Neutrophil (primary cell): ENCODE results near the gene HBZ.

Experiments
- H3K27ac ChIP-seq: fragments of 200-600 bp; sonication (generic); 2 replicates; pipeline ENCODE4 v1.5.1; 2016; ENCODE audit warnings: mild to moderate bottlenecking, moderate library complexity
- H3K27me3 ChIP-seq: fragments of 200-600 bp; sonication (generic); 2 replicates; pipeline ENCODE4 v1.6.0; 2016; ENCODE audit warnings: mild to moderate bottlenecking
- H3K36me3 ChIP-seq: fragments of 200-600 bp; sonication (generic); 2 replicates; pipeline ENCODE4 v1.5.1; 2017
- H3K4me1 ChIP-seq, 2 experiments: fragments of 200-600 bp in 1 of 2; sonication (generic) in 1 of 2; 1 replicate in 1 of 2; 2 replicates in 1 of 2; pipeline versions ENCODE4 v1.5.1 to v1.6.1; 2013 to 2016; ENCODE audit warnings: low read depth in 1 of 2, low read length in 1 of 2, mild to moderate bottlenecking in 1 of 2, moderate library complexity in 1 of 2; ENCODE audit not compliant: control insufficient read depth in 1 of 2, insufficient read depth in 1 of 2
- H3K4me3 ChIP-seq, 2 experiments: fragments of 200-600 bp in 1 of 2; sonication (generic) in 1 of 2; 1 replicate in 1 of 2; 2 replicates in 1 of 2; pipeline ENCODE4 v1.5.1; 2013 to 2016; ENCODE audit warnings: low read depth in 1 of 2, low read length in 1 of 2, mild to moderate bottlenecking in 1 of 2, moderate library complexity in 1 of 2
- H3K9me3 ChIP-seq: fragments of 200-600 bp; sonication (generic); 2 replicates; pipeline ENCODE4 v1.5.1; 2016
- TF ChIP-seq, protein P1 (sequence below): fragments of 200-600 bp; sonication (generic); IDR thresholded peaks from 2 replicates; pipeline ENCODE4 v1.5.1; 2016; ENCODE audit warnings: antibody characterized with exemption

Gene HBZ

DNA sequence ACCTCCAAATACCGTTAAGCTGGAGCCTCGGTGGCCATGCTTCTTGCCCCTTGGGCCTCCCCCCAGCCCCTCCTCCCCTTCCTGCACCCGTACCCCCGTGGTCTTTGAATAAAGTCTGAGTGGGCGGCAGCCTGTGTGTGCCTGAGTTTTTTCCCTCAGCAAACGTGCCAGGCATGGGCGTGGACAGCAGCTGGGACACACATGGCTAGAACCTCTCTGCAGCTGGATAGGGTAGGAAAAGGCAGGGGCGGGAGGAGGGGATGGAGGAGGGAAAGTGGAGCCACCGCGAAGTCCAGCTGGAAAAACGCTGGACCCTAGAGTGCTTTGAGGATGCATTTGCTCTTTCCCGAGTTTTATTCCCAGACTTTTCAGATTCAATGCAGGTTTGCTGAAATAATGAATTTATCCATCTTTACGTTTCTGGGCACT is 25.0 kb downstream of the HBZ start:
- H3K4me1 ChIP-seq: peaks cover 6 to 16% of the 10 kb centered on the region in 2 experiments
- H3K4me3 ChIP-seq: no peak overlapping the region
- peaks cover 88% of the 10 kb centered on the region for H3K27me3 ChIP-seq
- H3K9me3 ChIP-seq: no peaks in the 10 kb centered on the region
- no peaks in the 10 kb centered on the region for H3K36me3 ChIP-seq
- H3K27ac ChIP-seq: no peak overlapping the region
- TF ChIP-seq, protein P1, sequence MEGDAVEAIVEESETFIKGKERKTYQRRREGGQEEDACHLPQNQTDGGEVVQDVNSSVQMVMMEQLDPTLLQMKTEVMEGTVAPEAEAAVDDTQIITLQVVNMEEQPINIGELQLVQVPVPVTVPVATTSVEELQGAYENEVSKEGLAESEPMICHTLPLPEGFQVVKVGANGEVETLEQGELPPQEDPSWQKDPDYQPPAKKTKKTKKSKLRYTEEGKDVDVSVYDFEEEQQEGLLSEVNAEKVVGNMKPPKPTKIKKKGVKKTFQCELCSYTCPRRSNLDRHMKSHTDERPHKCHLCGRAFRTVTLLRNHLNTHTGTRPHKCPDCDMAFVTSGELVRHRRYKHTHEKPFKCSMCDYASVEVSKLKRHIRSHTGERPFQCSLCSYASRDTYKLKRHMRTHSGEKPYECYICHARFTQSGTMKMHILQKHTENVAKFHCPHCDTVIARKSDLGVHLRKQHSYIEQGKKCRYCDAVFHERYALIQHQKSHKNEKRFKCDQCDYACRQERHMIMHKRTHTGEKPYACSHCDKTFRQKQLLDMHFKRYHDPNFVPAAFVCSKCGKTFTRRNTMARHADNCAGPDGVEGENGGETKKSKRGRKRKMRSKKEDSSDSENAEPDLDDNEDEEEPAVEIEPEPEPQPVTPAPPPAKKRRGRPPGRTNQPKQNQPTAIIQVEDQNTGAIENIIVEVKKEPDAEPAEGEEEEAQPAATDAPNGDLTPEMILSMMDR: no peak

DNA sequence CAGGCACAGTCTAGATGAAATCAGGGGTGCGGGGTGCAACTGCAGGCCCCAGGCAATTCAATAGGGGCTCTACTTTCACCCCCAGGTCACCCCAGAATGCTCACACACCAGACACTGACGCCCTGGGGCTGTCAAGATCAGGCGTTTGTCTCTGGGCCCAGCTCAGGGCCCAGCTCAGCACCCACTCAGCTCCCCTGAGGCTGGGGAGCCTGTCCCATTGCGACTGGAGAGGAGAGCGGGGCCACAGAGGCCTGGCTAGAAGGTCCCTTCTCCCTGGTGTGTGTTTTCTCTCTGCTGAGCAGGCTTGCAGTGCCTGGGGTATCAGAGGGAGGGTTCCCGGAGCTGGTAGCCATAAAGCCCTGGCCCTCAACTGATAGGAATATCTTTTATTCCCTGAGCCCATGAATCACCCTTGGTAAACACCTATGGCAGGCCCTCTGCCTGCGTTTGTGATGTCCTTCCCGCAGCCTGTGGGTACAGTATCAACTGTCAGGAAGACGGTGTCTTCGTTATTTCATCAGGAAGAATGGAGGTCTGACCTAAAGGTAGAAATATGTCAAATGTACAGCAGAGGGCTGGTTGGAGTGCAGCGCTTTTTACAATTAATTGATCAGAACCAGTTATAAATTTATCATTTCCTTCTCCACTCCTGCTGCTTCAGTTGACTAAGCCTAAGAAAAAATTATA is 25.7 kb downstream of the HBZ start:
- Histone ChIP-seq H3K27me3 (peaks cover 86% of the 10 kb centered on the region), H3K27ac (no peak overlapping the region), H3K4me3 (no peak overlapping the region), H3K9me3 (no peaks in the 10 kb centered on the region), H3K36me3 (no peaks in the 10 kb centered on the region), H3K4me1 (peaks cover 6 to 16% of the 10 kb centered on the region in 2 experiments)
- TF ChIP-seq, protein P1: no peak

DNA sequence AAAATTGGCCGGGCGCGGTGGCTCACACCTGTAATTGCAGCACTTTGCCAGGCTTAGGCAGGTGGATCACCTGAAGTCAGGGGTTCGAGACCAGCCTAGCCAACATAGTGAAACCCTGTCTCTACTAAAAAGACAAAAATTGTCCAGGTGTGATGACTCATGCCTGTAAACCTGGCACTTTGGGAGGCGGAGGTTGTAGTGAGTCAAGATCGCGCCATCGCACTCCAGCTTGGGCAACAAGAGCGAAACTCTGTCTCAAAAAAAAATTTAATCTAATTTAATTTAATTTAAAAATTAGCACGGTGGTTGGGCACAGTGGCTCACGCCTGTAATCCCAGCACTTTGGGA is 26.2 kb downstream of the HBZ start:
- TF ChIP-seq, protein P1: no peak
- no peaks in the 10 kb centered on the region for H3K9me3 ChIP-seq
- H3K27ac ChIP-seq: no peak overlapping the region
- peaks cover 6 to 16% of the 10 kb centered on the region in 2 experiments for H3K4me1 ChIP-seq
- no peak overlapping the region for H3K4me3 ChIP-seq
- no peaks in the 10 kb centered on the region for H3K36me3 ChIP-seq
- H3K27me3 ChIP-seq: peaks cover 81% of the 10 kb centered on the region

DNA sequence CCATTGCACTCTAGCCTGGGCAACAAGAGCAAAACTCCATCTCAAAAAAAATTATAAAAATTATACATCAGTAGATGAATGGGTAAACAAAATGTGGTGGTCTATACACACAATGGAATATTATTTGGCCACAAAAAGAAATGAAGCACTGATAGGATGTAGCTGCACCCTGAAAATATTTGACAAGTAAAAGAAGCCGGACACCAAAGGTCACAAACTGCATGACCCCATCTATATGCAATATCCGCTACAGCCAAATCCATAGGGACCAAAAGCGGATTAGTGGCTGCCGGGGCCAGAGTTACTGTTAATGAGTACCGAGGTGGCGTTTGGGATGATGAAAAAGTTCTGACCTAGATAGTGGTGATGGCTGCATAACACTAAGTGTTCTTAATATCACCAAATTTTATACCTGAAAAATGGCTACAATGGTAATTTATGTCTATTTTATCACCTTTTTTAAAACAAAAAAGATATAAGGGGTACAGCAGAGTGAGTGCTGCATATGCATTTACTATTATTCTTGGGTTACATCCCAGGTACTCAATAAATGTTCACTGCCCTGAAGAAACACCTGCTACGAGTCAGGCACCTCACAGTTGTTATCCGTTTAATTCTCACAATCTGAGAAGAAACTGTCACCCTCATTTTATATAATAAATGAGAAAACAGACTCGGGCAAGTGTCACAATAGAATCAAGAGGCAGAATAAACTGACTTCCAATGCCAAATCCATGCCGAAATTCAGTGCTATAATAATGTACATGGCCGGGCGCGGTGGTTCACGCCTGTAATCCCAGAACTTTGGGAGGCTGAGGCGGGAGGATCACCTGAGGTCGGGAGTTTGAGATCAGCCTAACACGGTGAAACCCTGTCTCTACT is 27.0 kb downstream of the HBZ start:
- Histone ChIP-seq H3K27ac (no peak overlapping the region), H3K36me3 (peaks cover 1% of the 10 kb centered on the region), H3K4me1 (peaks cover 6 to 16% of the 10 kb centered on the region in 2 experiments), H3K9me3 (no peaks in the 10 kb centered on the region), H3K4me3 (no peak overlapping the region), H3K27me3 (peaks cover 73% of the 10 kb centered on the region)
- TF ChIP-seq, protein P1: no peak

DNA sequence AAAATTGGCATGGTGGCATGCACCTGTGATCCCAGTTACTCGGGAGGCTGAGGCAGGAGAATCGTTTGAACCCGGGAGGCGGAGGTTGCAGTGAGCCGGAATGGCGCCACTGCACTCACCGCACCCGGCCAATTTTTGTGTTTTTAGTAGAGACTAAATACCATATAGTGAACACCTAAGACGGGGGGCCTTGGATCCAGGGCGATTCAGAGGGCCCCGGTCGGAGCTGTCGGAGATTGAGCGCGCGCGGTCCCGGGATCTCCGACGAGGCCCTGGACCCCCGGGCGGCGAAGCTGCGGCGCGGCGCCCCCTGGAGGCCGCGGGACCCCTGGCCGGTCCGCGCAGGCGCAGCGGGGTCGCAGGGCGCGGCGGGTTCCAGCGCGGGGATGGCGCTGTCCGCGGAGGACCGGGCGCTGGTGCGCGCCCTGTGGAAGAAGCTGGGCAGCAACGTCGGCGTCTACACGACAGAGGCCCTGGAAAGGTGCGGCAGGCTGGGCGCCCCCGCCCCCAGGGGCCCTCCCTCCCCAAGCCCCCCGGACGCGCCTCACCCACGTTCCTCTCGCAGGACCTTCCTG is 27.7 kb downstream of the HBZ start, which contains the start of gene HBQ1:
TSS of gene HBQ1 (plus strand) at position 359 of the 575 bp plus-strand sequence. CDS start at position 387, 28 bp downstream.
- peaks cover 8% of the 10 kb centered on the region for H3K36me3 ChIP-seq
- H3K9me3 ChIP-seq: no peaks in the 10 kb centered on the region
- peak within 1 kb of the TSS in 1 of 2 experiments; percentile 53 for H3K4me3 ChIP-seq
- H3K27me3 ChIP-seq: peaks cover 66% of the 10 kb centered on the region
- H3K4me1 ChIP-seq: peaks cover 6 to 16% of the 10 kb centered on the region in 2 experiments
- H3K27ac ChIP-seq: no peak within 1 kb of the TSS
- TF ChIP-seq, protein P1: no peak
